ENCODE data around the gene DDTL.

The DDTL gene

GRCh38 chr22:24007253-24008021 is 40.7 kb downstream of the DDTL start:
- no peak for DNase-seq

DNA sequence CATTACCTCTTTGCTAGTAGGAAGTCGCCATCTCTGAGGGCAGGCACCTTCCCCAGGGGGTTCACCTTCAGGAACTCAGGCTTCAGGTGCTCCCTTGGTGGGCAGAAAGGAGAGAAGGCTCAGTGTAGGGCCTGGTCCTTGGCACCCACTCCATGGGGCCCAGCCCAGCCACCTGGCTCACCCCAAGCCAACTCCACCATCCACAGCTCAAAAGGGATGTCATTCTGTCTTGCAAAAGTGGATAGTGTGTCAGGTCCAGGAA is 41.3 kb downstream of the DDTL start:
- DNase-seq, result no peak

DNA sequence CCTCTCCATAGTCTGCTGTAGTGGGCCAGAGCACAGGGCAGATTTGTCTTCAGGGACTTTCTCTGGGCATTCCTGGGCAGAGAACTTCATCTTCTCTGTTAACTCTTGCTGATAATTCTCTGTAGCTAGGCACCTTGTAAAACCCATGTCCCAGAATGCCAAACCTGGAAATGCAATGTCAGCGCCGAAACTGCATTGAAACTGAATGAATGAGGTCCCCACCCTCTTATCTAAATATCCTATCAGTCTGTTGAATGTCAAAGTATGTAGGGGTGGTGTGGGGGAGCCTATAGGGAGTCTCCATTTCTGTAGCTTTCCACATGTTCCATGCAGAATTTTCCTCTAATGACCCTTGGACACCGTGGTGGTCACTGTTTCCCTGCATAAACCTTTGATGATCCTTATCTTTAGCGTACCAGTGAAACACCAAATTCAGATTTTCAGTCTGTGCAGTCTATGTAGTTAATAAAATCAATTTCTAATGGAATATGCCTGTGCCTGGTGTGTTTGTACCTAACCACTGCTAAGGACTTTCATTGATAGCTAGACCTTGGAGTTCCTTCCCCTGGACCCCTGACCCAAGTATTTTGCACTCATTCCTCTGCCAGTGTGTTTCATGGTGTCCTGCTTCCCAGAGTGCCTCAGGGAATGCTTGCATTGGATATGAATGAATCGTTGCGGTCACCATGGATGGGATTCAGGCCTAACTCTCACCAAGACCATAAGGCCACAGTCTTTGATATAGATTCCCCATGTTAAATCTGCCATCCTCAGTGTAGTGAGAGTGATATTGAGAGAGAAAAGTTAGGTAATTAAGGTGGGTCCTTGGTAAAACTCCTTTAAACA is 41.9 kb downstream of the DDTL start:
- DNase-seq, result no peak

GRCh38 chr22:24009227-24010017 is 42.7 kb downstream of the DDTL start:
- no peak for DNase-seq

DNA sequence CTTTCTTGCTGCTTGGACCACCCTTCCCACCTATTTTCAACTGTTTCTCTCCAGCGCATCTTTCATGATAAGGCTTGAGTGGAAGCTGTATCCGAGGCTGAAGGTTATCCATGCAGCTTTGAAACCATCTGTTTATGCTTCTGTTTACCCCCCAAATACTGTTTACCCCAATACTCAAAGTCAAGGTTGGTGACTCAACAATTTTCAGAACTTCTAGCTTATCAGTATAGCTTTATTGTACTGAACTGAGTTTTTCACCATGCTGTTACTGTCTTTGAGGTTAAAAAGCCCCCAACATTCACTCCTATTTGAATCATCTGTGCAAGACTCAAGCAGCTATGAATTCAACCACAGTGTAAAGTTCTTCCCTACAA is 43.3 kb downstream of the DDTL start:
- no peak for DNase-seq

GRCh38 chr22:24011735-24012068 is 45.0 kb downstream of the DDTL start:
- no peak for DNase-seq

GRCh38 chr22:24016156-24016555 is 49.5 kb downstream of the DDTL start:
- DNase-seq, result no peak

- DNase-seq, result no peak
Measured at GRCh38 chr22:24021304-24021703, 54.6 kb downstream of the DDTL start.

All from left hindlimb (tissue), 1 donor.